H9 (cell line): Measurements from ENCODE around the gene PMM2. TPM values are rescaled to one million over a fixed set of nuclear protein-coding genes. Genes with fewer than 3 reads are reported as not detected.

ENCODE experiments used
- DNase-seq: peaks from one replicate; pipeline ENCODE4 v3.0.0-alpha.2; 2017
- H2AFZ ChIP-seq: one replicate; pipeline ENCODE4 v1.6.1; 2013; ENCODE audit warnings: mild to moderate bottlenecking, low read length, control low read depth, moderate library complexity
- H2AK5ac ChIP-seq: 2 replicates; pipeline ENCODE4 v1.6.1; 2013; ENCODE audit warnings: low read length, control low read depth, mixed read lengths; ENCODE audit not compliant: insufficient read length
- H2BK120ac ChIP-seq: one replicate; pipeline ENCODE4 v1.6.1; 2013; ENCODE audit warnings: low read depth, mild to moderate bottlenecking, low read length, control low read depth, inconsistent platforms; ENCODE audit not compliant: poor library complexity, severe bottlenecking
- H2BK12ac ChIP-seq: 2 replicates; pipeline ENCODE4 v1.6.1; 2013; ENCODE audit warnings: low read length, control low read depth, mixed read lengths, low read depth; ENCODE audit not compliant: insufficient read length
- H2BK15ac ChIP-seq: 2 replicates; pipeline ENCODE4 v1.6.1; 2013; ENCODE audit warnings: low read depth, low read length, control low read depth
- H2BK20ac ChIP-seq: one replicate; pipeline ENCODE4 v1.6.1; 2013; ENCODE audit warnings: low read depth, mild to moderate bottlenecking, low read length, control low read depth, inconsistent platforms; ENCODE audit not compliant: poor library complexity, severe bottlenecking
- H2BK5ac ChIP-seq: 2 replicates; pipeline ENCODE4 v1.6.1; 2013; ENCODE audit warnings: low read length, control low read depth, mixed read lengths; ENCODE audit not compliant: insufficient read length
- H3K14ac ChIP-seq: 2 replicates; pipeline ENCODE4 v1.6.1; 2013; ENCODE audit warnings: low read length, control low read depth; ENCODE audit not compliant: insufficient read depth
- H3K18ac ChIP-seq: 2 replicates; pipeline ENCODE4 v1.6.1; 2013; ENCODE audit warnings: low read depth, mild to moderate bottlenecking, mixed read lengths, low read length, control low read depth; ENCODE audit not compliant: insufficient read length
- H3K23ac ChIP-seq: 2 replicates; pipeline ENCODE4 v1.6.1; 2013; ENCODE audit warnings: low read length, control low read depth, mixed read lengths, low read depth; ENCODE audit not compliant: insufficient read length
- H3K23me2 ChIP-seq: 2 replicates; pipeline ENCODE4 v1.6.1; 2013; ENCODE audit warnings: low read depth, mild to moderate bottlenecking, mixed read lengths, low read length, control low read depth; ENCODE audit not compliant: insufficient read length, poor library complexity, severe bottlenecking
- H3K27ac ChIP-seq: 2 replicates; pipeline ENCODE4 v1.5.1; 2013; ENCODE audit warnings: low read length, control low read depth, mixed read lengths, low read depth; ENCODE audit not compliant: insufficient read length
- H3K27me3 ChIP-seq: 2 replicates; pipeline ENCODE4 v1.6.1; 2013; ENCODE audit warnings: low read length, control low read depth, inconsistent platforms; ENCODE audit not compliant: insufficient read depth
- H3K4ac ChIP-seq: 2 replicates; pipeline ENCODE4 v1.6.1; 2013; ENCODE audit warnings: low read depth, mild to moderate bottlenecking, control low read depth, inconsistent platforms, low read length, moderate library complexity
- H3K4me1 ChIP-seq: 2 replicates; pipeline ENCODE4 v1.6.1; 2013; ENCODE audit warnings: low read length, control low read depth, inconsistent platforms; ENCODE audit not compliant: insufficient read depth
- H3K4me2 ChIP-seq: 2 replicates; pipeline ENCODE4 v1.6.1; 2013; ENCODE audit warnings: low read length, control low read depth, mixed read lengths; ENCODE audit not compliant: insufficient read length, insufficient read depth
- H3K56ac ChIP-seq: 2 replicates; pipeline ENCODE4 v1.6.1; 2013; ENCODE audit warnings: low read depth, mild to moderate bottlenecking, mixed read lengths, low read length, control low read depth; ENCODE audit not compliant: insufficient read length
- H3K79me1 ChIP-seq: 2 replicates; pipeline ENCODE4 v1.6.1; 2013; ENCODE audit warnings: low read depth, mild to moderate bottlenecking, moderate library complexity, low read length, control low read depth, inconsistent platforms; ENCODE audit not compliant: insufficient read depth, poor library complexity, severe bottlenecking
- H3K79me2 ChIP-seq: 2 replicates; pipeline ENCODE4 v1.6.1; 2013; ENCODE audit warnings: low read length, control low read depth, inconsistent platforms; ENCODE audit not compliant: insufficient read depth
- H3K9ac ChIP-seq: 2 replicates; pipeline ENCODE4 v1.6.1; 2013; ENCODE audit warnings: low read length, control low read depth, mixed read lengths; ENCODE audit not compliant: insufficient read length; ENCODE audit errors: extremely low read depth
- H3K9me3 ChIP-seq: one replicate; pipeline ENCODE4 v1.6.1; 2013; ENCODE audit warnings: low read depth, low read length, inconsistent platforms; ENCODE audit not compliant: control insufficient read depth
- H3T11ph ChIP-seq: one replicate; pipeline ENCODE4 v1.6.1; 2013; ENCODE audit warnings: mild to moderate bottlenecking, low read length, control low read depth, inconsistent platforms
- H4K20me1 ChIP-seq: one replicate; pipeline ENCODE4 v1.6.1; 2013; ENCODE audit not compliant: control insufficient read depth, insufficient read length, insufficient read depth
- H4K5ac ChIP-seq: 2 replicates; pipeline ENCODE4 v1.6.1; 2013; ENCODE audit warnings: low read depth, mild to moderate bottlenecking, mixed read lengths, low read length, control low read depth; ENCODE audit not compliant: insufficient read length
- H4K8ac ChIP-seq: replicated peaks from 2 replicates; pipeline ENCODE4 v1.6.1; 2013; ENCODE audit warnings: low read length, control low read depth, mixed read lengths, low read depth; ENCODE audit not compliant: insufficient read length
- H4K91ac ChIP-seq: 2 replicates; pipeline ENCODE4 v1.6.1; 2013; ENCODE audit warnings: low read depth, mild to moderate bottlenecking, moderate library complexity, mixed read lengths, low read length, control low read depth; ENCODE audit not compliant: insufficient read length
- H3K27ac Mint-ChIP-seq, 3 experiments: 2 replicates in 2 of 3; 3 replicates in 1 of 3; pipeline ENCODE4 v1.8.0; 2020 to 2021; ENCODE audit warnings: mixed read lengths in 3 of 3, mild to moderate bottlenecking in 1 of 3, moderate library complexity in 1 of 3
- H3K27me3 Mint-ChIP-seq: 2 replicates; pipeline ENCODE4 v1.8.0; 2021; ENCODE audit warnings: low read depth, mild to moderate bottlenecking, moderate library complexity, mixed read lengths
- H3K36me3 Mint-ChIP-seq, 3 experiments: 2 replicates in 2 of 3; 3 replicates in 1 of 3; pipeline ENCODE4 v1.8.0; 2020 to 2021; ENCODE audit warnings: low read depth in 3 of 3, mixed read lengths in 3 of 3; ENCODE audit not compliant: insufficient read depth in 1 of 3
- H3K4me1 Mint-ChIP-seq, 2 experiments: 2 replicates each; pipeline ENCODE4 v1.8.0; 2020; ENCODE audit warnings: mixed read lengths in 2 of 2
- H3K4me3 Mint-ChIP-seq, 2 experiments: 2 replicates in 1 of 2; 3 replicates in 1 of 2; pipeline ENCODE4 v1.8.0; 2020 to 2021; ENCODE audit warnings: mild to moderate bottlenecking in 2 of 2, mixed read lengths in 2 of 2, moderate library complexity in 1 of 2
- H3K9me3 Mint-ChIP-seq, 2 experiments: 2 replicates in 1 of 2; 3 replicates in 1 of 2; pipeline ENCODE4 v1.8.0; 2020; ENCODE audit warnings: mild to moderate bottlenecking in 2 of 2, mixed read lengths in 2 of 2, moderate library complexity in 1 of 2
- WGBS: extraction: QIAGEN DNeasy Blood & Tissue Kit; methylation state at CpG from one replicate; pipeline ENCODE4 v1.1.7; 2013; ENCODE audit warnings: missing lambda C conversion rate, low lambda C conversion rate, mixed read lengths; ENCODE audit not compliant: insufficient read length; ENCODE audit errors: extremely low coverage; 5-methylcytosine and 5-hydroxymethylcytosine counted together
- total RNA-seq: library from RNA; stranded (reverse); gene quantifications from 2 replicates; pipeline ENCODE4 v1.2.1, GENCODE V29; 2021
- TF ChIP-seq, protein P1 (sequence below): fragments of 200-600 bp; sonication (generic); conservative IDR thresholded peaks from 3 replicates; pipeline ENCODE4 v1.8.0; 2021; ENCODE audit warnings: antibody characterized with exemption, mild to moderate bottlenecking

PMM2 gene
- total RNA-seq, 1 experiment from 2014 or later, result 82.7 TPM

DNA sequence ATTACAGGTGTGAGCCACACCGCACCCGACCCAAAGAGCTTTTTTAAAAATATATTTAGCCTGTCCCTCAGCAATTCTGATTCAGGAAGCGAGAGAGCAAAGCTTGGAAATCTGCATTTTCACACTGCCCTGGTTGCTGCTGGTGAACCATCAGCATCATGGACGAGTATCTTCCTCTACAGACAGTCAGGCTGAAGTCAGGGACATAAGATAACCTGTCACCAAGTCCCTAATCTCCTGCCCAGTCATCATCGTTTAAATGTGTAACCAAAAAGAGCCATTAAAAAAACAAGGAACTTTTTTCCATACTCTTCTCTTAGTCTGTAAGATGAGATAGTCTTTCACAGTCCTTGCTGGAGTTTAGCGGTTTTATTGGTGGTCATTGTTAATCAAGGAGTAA lies 6.7 kb downstream of the PMM2 start:
- no peak overlapping the region for H2BK120ac ChIP-seq
- H3K9ac ChIP-seq, result no peak overlapping the region
- H3K27ac ChIP-seq, result no peak overlapping the region
- no peak overlapping the region for H3K14ac ChIP-seq
- TF ChIP-seq, protein P1, sequence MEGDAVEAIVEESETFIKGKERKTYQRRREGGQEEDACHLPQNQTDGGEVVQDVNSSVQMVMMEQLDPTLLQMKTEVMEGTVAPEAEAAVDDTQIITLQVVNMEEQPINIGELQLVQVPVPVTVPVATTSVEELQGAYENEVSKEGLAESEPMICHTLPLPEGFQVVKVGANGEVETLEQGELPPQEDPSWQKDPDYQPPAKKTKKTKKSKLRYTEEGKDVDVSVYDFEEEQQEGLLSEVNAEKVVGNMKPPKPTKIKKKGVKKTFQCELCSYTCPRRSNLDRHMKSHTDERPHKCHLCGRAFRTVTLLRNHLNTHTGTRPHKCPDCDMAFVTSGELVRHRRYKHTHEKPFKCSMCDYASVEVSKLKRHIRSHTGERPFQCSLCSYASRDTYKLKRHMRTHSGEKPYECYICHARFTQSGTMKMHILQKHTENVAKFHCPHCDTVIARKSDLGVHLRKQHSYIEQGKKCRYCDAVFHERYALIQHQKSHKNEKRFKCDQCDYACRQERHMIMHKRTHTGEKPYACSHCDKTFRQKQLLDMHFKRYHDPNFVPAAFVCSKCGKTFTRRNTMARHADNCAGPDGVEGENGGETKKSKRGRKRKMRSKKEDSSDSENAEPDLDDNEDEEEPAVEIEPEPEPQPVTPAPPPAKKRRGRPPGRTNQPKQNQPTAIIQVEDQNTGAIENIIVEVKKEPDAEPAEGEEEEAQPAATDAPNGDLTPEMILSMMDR, result no peak
- no peak for DNase-seq
- no peak overlapping the region for H3T11ph ChIP-seq
- Mint-ChIP-seq H3K27ac (peak overlapping the region in 1 of 3 experiments; percentile 35; a peak in 1 of 7 replicates), H3K27me3 (no peaks in the 10 kb centered on the region), H3K36me3 (peaks cover 45 to 87% (median 67%) of the 10 kb centered on the region in 3 experiments; a peak in 6 of 7 replicates), H3K9me3 (no peaks in the 10 kb centered on the region), H3K4me3 (no peak overlapping the region), H3K4me1 (peaks cover 1% of the 10 kb centered on the region in 2 experiments; a peak in 3 of 4 replicates)
- H2BK12ac ChIP-seq, result no peak overlapping the region
- H4K20me1 ChIP-seq, result no peaks in the 10 kb centered on the region
- no peak overlapping the region for H2BK20ac ChIP-seq
- H2AFZ ChIP-seq, result no peak overlapping the region
- no CpG with 5 or more reads among the region's 6 CpGs for WGBS
- H3K56ac ChIP-seq, result no peak overlapping the region
- no peaks in the 10 kb centered on the region for H3K27me3 ChIP-seq
- no peak overlapping the region for H3K4me2 ChIP-seq
- H3K23me2 ChIP-seq, result no peaks in the 10 kb centered on the region
- no peak overlapping the region for H4K91ac ChIP-seq
- H3K23ac ChIP-seq, result no peak overlapping the region
- no peak overlapping the region for H4K5ac ChIP-seq
- no peak overlapping the region for H3K18ac ChIP-seq
- no peaks in the 10 kb centered on the region for H3K79me1 ChIP-seq
- H2AK5ac ChIP-seq, result no peak overlapping the region
- no peaks in the 10 kb centered on the region for H3K9me3 ChIP-seq
- no peaks in the 10 kb centered on the region for H3K4me1 ChIP-seq
- H4K8ac ChIP-seq, result no peak overlapping the region
- no peak overlapping the region for H2BK5ac ChIP-seq
- no peak overlapping the region for H3K4ac ChIP-seq
- no peak overlapping the region for H2BK15ac ChIP-seq
- H3K79me2 ChIP-seq, result peaks cover 2% of the 10 kb centered on the region
